HEK293 (cell line): ENCODE data around the gene FOLR1.

Experiments used
- CTCF ChIP-seq: fragments of 450-650 bp; formaldehyde crosslinking; IDR thresholded peaks from 2 replicates; pipeline ENCODE4 v1.5.1; 2016; ENCODE audit warnings: missing biosample characterization, missing genetic modification characterization
- PBX3 ChIP-seq: sonication (generic); formaldehyde crosslinking; IDR thresholded peaks from 2 replicates; pipeline ENCODE4 v1.8.1; 2022; ENCODE audit warnings: mild to moderate bottlenecking, moderate library complexity, missing genetic modification reagents
- TCF7L2 ChIP-seq: IDR thresholded peaks from 2 replicates; pipeline ENCODE4 v1.6.1; 2011; ENCODE audit warnings: low read depth, mild to moderate bottlenecking, inconsistent platforms, low read length, moderate library complexity, borderline replicate concordance
- ZNF175 ChIP-seq: fragments of 450-650 bp; formaldehyde crosslinking; IDR thresholded peaks from 2 replicates; pipeline ENCODE4 v1.5.1; 2016; ENCODE audit warnings: missing biosample characterization, missing genetic modification characterization
- ZNF202 ChIP-seq: fragments of 450-650 bp; formaldehyde crosslinking; IDR thresholded peaks from 2 replicates; pipeline ENCODE4 v1.5.1; 2016; ENCODE audit warnings: missing biosample characterization, missing genetic modification characterization, borderline replicate concordance
- ZNF558 ChIP-seq: fragments of 450-650 bp; formaldehyde crosslinking; IDR thresholded peaks from 2 replicates; pipeline ENCODE4 v1.5.1; 2016; ENCODE audit warnings: missing biosample characterization, missing genetic modification characterization
- ZNF626 ChIP-seq: fragments of 450-650 bp; sonication (Bioruptor Pico); formaldehyde crosslinking; IDR thresholded peaks from 2 replicates; pipeline ENCODE4 v1.5.1; 2018; ENCODE audit warnings: missing biosample characterization, missing genetic modification characterization, inconsistent platforms
- TF ChIP-seq, protein P1 (sequence below): fragments of 450-650 bp; IDR thresholded peaks from 2 replicates; pipeline ENCODE4 v1.5.1; 2018; ENCODE audit warnings: missing biosample characterization, mild to moderate bottlenecking, missing genetic modification characterization
- TF ChIP-seq, protein P2 (sequence below): fragments of 450-650 bp; formaldehyde crosslinking; IDR thresholded peaks from 2 replicates; pipeline ENCODE4 v1.5.1; 2016; ENCODE audit warnings: missing biosample characterization, missing genetic modification characterization
- TF ChIP-seq, protein P3 (sequence below): fragments of 450-650 bp; formaldehyde crosslinking; IDR thresholded peaks from 2 replicates; pipeline ENCODE4 v1.5.1; 2016; ENCODE audit warnings: missing biosample characterization, missing genetic modification characterization
- TF ChIP-seq, protein P4 (sequence below): fragments of 450-650 bp; formaldehyde crosslinking; IDR thresholded peaks from 2 replicates; pipeline ENCODE4 v1.5.1; 2017; ENCODE audit warnings: missing biosample characterization, missing genetic modification characterization

GRCh38 chr11:72209101-72209500, 17.2 kb downstream of the FOLR1 start:
- TF ChIP-seq PBX3 (CRISPR knock-in tag): no peak
- no peak for TF ChIP-seq CTCF (tag by site-specific recombination)
- TF ChIP-seq, protein P1, sequence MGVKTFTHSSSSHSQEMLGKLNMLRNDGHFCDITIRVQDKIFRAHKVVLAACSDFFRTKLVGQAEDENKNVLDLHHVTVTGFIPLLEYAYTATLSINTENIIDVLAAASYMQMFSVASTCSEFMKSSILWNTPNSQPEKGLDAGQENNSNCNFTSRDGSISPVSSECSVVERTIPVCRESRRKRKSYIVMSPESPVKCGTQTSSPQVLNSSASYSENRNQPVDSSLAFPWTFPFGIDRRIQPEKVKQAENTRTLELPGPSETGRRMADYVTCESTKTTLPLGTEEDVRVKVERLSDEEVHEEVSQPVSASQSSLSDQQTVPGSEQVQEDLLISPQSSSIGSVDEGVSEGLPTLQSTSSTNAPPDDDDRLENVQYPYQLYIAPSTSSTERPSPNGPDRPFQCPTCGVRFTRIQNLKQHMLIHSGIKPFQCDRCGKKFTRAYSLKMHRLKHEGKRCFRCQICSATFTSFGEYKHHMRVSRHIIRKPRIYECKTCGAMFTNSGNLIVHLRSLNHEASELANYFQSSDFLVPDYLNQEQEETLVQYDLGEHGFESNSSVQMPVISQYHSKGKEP (tag by site-specific recombination): no peak
- no peak for TF ChIP-seq ZNF626 (tag by site-specific recombination)
- TF ChIP-seq, protein P2, sequence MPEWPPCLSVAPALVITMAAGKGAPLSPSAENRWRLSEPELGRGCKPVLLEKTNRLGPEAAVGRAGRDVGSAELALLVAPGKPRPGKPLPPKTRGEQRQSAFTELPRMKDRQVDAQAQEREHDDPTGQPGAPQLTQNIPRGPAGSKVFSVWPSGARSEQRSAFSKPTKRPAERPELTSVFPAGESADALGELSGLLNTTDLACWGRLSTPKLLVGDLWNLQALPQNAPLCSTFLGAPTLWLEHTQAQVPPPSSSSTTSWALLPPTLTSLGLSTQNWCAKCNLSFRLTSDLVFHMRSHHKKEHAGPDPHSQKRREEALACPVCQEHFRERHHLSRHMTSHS (tag by site-specific recombination): no peak
- no peak for TF ChIP-seq ZNF202 (tag by site-specific recombination)
- TF ChIP-seq, protein P3, sequence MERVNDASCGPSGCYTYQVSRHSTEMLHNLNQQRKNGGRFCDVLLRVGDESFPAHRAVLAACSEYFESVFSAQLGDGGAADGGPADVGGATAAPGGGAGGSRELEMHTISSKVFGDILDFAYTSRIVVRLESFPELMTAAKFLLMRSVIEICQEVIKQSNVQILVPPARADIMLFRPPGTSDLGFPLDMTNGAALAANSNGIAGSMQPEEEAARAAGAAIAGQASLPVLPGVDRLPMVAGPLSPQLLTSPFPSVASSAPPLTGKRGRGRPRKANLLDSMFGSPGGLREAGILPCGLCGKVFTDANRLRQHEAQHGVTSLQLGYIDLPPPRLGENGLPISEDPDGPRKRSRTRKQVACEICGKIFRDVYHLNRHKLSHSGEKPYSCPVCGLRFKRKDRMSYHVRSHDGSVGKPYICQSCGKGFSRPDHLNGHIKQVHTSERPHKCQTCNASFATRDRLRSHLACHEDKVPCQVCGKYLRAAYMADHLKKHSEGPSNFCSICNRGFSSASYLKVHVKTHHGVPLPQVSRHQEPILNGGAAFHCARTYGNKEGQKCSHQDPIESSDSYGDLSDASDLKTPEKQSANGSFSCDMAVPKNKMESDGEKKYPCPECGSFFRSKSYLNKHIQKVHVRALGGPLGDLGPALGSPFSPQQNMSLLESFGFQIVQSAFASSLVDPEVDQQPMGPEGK (tag by site-specific recombination): no peak
- TF ChIP-seq, protein P4, sequence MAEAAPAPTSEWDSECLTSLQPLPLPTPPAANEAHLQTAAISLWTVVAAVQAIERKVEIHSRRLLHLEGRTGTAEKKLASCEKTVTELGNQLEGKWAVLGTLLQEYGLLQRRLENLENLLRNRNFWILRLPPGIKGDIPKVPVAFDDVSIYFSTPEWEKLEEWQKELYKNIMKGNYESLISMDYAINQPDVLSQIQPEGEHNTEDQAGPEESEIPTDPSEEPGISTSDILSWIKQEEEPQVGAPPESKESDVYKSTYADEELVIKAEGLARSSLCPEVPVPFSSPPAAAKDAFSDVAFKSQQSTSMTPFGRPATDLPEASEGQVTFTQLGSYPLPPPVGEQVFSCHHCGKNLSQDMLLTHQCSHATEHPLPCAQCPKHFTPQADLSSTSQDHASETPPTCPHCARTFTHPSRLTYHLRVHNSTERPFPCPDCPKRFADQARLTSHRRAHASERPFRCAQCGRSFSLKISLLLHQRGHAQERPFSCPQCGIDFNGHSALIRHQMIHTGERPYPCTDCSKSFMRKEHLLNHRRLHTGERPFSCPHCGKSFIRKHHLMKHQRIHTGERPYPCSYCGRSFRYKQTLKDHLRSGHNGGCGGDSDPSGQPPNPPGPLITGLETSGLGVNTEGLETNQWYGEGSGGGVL (tag by site-specific recombination): no peak
- no peak for TF ChIP-seq TCF7L2
- TF ChIP-seq ZNF558 (tag by site-specific recombination): no peak
- no peak for TF ChIP-seq ZNF175 (tag by site-specific recombination)
